ENCODE results near the gene CASZ1. TPM values are rescaled to one million over a fixed set of nuclear protein-coding genes. Genes with fewer than 3 reads are reported as not detected.

Gene CASZ1
- polyA plus RNA-seq, 3 donors = 0.30 to 3.7 (median 0.50) TPM

GRCh38 chr1:10836726-10837125 is 40.3 kb upstream of the CASZ1 start:
- no peaks in the 10 kb centered on the region for H4K20me1 ChIP-seq (ENCODE audit: insufficient read depth, low read length)
- H2AFZ ChIP-seq (ENCODE audit: insufficient read depth, low read depth, low read length, poor library complexity, severe bottlenecking) = no peak overlapping the region
- WGBS (ENCODE audit: insufficient coverage) = 95% methylated on average over 9 of the region's 11 CpGs
- Mint-ChIP-seq H3K4me1 (no peaks in the 10 kb centered on the region), H3K4me3 (no peak overlapping the region), H3K27ac (no peak overlapping the region), H3K36me3 (no peaks in the 10 kb centered on the region), H3K9me3 (peaks cover 0 to 5% (median 3%) of the 10 kb centered on the region in 7 donors), H3K27me3 (ENCODE audit: low read depth in 3 of 3) (peaks cover 32 to 43% (median 35%) of the 10 kb centered on the region in 3 donors)
- no peak overlapping the region for H3K4me2 ChIP-seq (replicated peaks; ENCODE audit: extremely low read depth, low read length, poor library complexity, severe bottlenecking)
- H3K9me3 ChIP-seq (replicated peaks in 1 of 2; ENCODE audit: control insufficient read depth in 1 of 2, insufficient read depth in 1 of 2, low read length in 2 of 2) = no peaks in the 10 kb centered on the region
- H3K36me3 ChIP-seq (replicated peaks in 1 of 2; ENCODE audit: control insufficient read depth in 1 of 2, insufficient read depth in 2 of 2, low read length in 2 of 2) = no peaks in the 10 kb centered on the region
- no peak for TF ChIP-seq CTCF (IDR thresholded peaks at IDR 0.05)
- no peak overlapping the region for H3K27ac ChIP-seq (ENCODE audit: low read depth in 1 of 2, low read length in 2 of 2)
- intact Hi-C loops (cut with micrococcal nuclease) = no loop called here
- H3K79me2 ChIP-seq (ENCODE audit: insufficient read depth, low read length) = no peaks in the 10 kb centered on the region
- peaks cover 7 to 30% of the 10 kb centered on the region in 2 donors for H3K27me3 ChIP-seq (ENCODE audit: control insufficient read depth in 2 of 2, insufficient read depth in 2 of 2, low read length in 2 of 2)
- DNase-seq = no peak
- no peak overlapping the region for H3K4me3 ChIP-seq (replicated peaks in 1 of 3; ENCODE audit: low read depth in 2 of 3, low read length in 3 of 3)
- no peaks in the 10 kb centered on the region for H3K4me1 ChIP-seq (ENCODE audit: control insufficient read depth in 1 of 2, insufficient read depth in 2 of 2, low read length in 2 of 2)
- H3K9ac ChIP-seq (ENCODE audit: insufficient read depth, low read length, poor library complexity, severe bottlenecking) = no peak overlapping the region

- no peak overlapping the region for H3K27ac ChIP-seq (ENCODE audit: low read depth in 1 of 2, low read length in 2 of 2)
- TF ChIP-seq CTCF (IDR thresholded peaks at IDR 0.05) = no peak
- H3K9me3 ChIP-seq (replicated peaks in 1 of 2; ENCODE audit: control insufficient read depth in 1 of 2, insufficient read depth in 1 of 2, low read length in 2 of 2) = no peaks in the 10 kb centered on the region
- intact Hi-C loops (cut with micrococcal nuclease) = no loop called here
- H3K4me1 ChIP-seq (ENCODE audit: control insufficient read depth in 1 of 2, insufficient read depth in 2 of 2, low read length in 2 of 2) = no peaks in the 10 kb centered on the region
- H3K36me3 ChIP-seq (replicated peaks in 1 of 2; ENCODE audit: control insufficient read depth in 1 of 2, insufficient read depth in 2 of 2, low read length in 2 of 2) = no peaks in the 10 kb centered on the region
- peaks cover 0 to 5% (median 3%) of the 10 kb centered on the region in 7 donors for H3K9me3 Mint-ChIP-seq
- H3K79me2 ChIP-seq (ENCODE audit: insufficient read depth, low read length) = no peaks in the 10 kb centered on the region
- H4K20me1 ChIP-seq (ENCODE audit: insufficient read depth, low read length) = no peaks in the 10 kb centered on the region
- no peaks in the 10 kb centered on the region for H3K36me3 Mint-ChIP-seq
- H2AFZ ChIP-seq (ENCODE audit: insufficient read depth, low read depth, low read length, poor library complexity, severe bottlenecking) = no peak overlapping the region
- peaks cover 7 to 30% of the 10 kb centered on the region in 2 donors for H3K27me3 ChIP-seq (ENCODE audit: control insufficient read depth in 2 of 2, insufficient read depth in 2 of 2, low read length in 2 of 2)
- DNase-seq = no peak
- H3K4me3 Mint-ChIP-seq = peak overlapping the region in 1 of 2 donors; percentile 40
- no peak overlapping the region for H3K9ac ChIP-seq (ENCODE audit: insufficient read depth, low read length, poor library complexity, severe bottlenecking)
- H3K4me3 ChIP-seq (replicated peaks in 1 of 3; ENCODE audit: low read depth in 2 of 3, low read length in 3 of 3) = no peak overlapping the region
- H3K27me3 Mint-ChIP-seq (ENCODE audit: low read depth in 3 of 3) = peaks cover 34 to 44% (median 35%) of the 10 kb centered on the region in 3 donors
- H3K4me1 Mint-ChIP-seq = peaks cover 3% of the 10 kb centered on the region
- no peak overlapping the region for H3K27ac Mint-ChIP-seq
- 20% methylated on average over 29 of the region's 31 CpGs for WGBS (ENCODE audit: insufficient coverage)
- H3K4me2 ChIP-seq (replicated peaks; ENCODE audit: extremely low read depth, low read length, poor library complexity, severe bottlenecking) = no peak overlapping the region
These were observed 39.5 kb upstream of the CASZ1 start for GRCh38 chr1:10835822-10836421.

Data from CD14-positive monocyte (primary cell).